GM10266 (cell line): ENCODE data around the gene CREB3L2.

Experiments
- DNase-seq: peaks from one replicate; pipeline ENCODE4 v3.0.0; 2012; ENCODE audit errors: extremely low spot score
- CTCF ChIP-seq: IDR thresholded peaks from 2 replicates; pipeline ENCODE4 v1.5.1; 2012; ENCODE audit warnings: mild to moderate bottlenecking, low read depth; ENCODE audit not compliant: control insufficient read depth, insufficient read depth; ENCODE audit errors: missing control alignments

CREB3L2 gene

GRCh38 chr7:137882806-137883205 lies 119.1 kb downstream of the CREB3L2 start:
- no peak for DNase-seq
- no peak for TF ChIP-seq CTCF

- peak; percentile 35 for DNase-seq
- no peak for TF ChIP-seq CTCF
These were observed 119.6 kb downstream of the CREB3L2 start for GRCh38 chr7:137882261-137882668.

GRCh38 chr7:137881607-137882260 lies 120.2 kb downstream of the CREB3L2 start:
- no peak for TF ChIP-seq CTCF

GRCh38 chr7:137880432-137880831 lies 121.5 kb downstream of the CREB3L2 start:
- no peak for DNase-seq
- TF ChIP-seq CTCF: no peak

More at GRCh38 chr7:137881607-137882260, 120.2 kb downstream of the CREB3L2 start:
- DNase-seq: no peak

- no peak for TF ChIP-seq CTCF
- DNase-seq: peak; percentile 49
These were observed 122.3 kb downstream of the CREB3L2 start for GRCh38 chr7:137879357-137880158.

GRCh38 chr7:137878333-137878961 lies 123.4 kb downstream of the CREB3L2 start:
- no peak for DNase-seq
- TF ChIP-seq CTCF: no peak
